K562 (cell line): Measurements from ENCODE around the gene LRRC8E. TPM values are rescaled to one million over a fixed set of nuclear protein-coding genes. Genes with fewer than 3 reads are reported as not detected.
A peak's percentile ranks its signal among the peaks of the same experiment; 100 is the strongest.

ENCODE experiments used
- CAMTA2 ChIP-seq: fragments of 250-450 bp; sonication (Bioruptor Pico); conservative IDR thresholded peaks from 2 replicates; pipeline ENCODE4 v1.5.1; 2022
- CBX5 ChIP-seq: IDR thresholded peaks from 2 replicates; pipeline ENCODE4 v1.6.1; 2014; ENCODE audit warnings: low read depth, borderline replicate concordance
- CTCF ChIP-seq, 3 experiments: IDR thresholded peaks in 2 of 3; conservative IDR thresholded peaks in 1 of 3; 2 replicates each; pipeline ENCODE4 v1.5.1; 2011 to 2012; ENCODE audit warnings: low read length in 3 of 3, mild to moderate bottlenecking in 3 of 3, control low read depth in 2 of 3, improper control_type of control experiment in 1 of 3, inconsistent platforms in 1 of 3, low read depth in 1 of 3, mixed read lengths in 1 of 3, moderate library complexity in 1 of 3; ENCODE audit not compliant: insufficient read depth in 2 of 3
- E2F4 ChIP-seq: sonication (generic); formaldehyde crosslinking; IDR thresholded peaks from 2 replicates; pipeline ENCODE4 v1.8.0; 2022; ENCODE audit warnings: mild to moderate bottlenecking, low read depth, missing genetic modification reagents
- FOXA3 ChIP-seq, 2 experiments: fragments of 450-650 bp in 1 of 2; sonication (generic) in 1 of 2; formaldehyde crosslinking; IDR thresholded peaks in 1 of 2; conservative IDR thresholded peaks in 1 of 2; 2 replicates each; pipeline versions ENCODE4 v1.4.0 to v1.8.0; 2020 to 2022; ENCODE audit warnings: mild to moderate bottlenecking in 2 of 2, missing genetic modification reagents in 1 of 2
- KLF1 ChIP-seq: fragments of 450-650 bp; IDR thresholded peaks from 2 replicates; pipeline ENCODE4 v1.6.1; 2016; ENCODE audit warnings: missing genetic modification characterization, missing compliant biosample characterization
- MEIS2 ChIP-seq: fragments of 450-650 bp; IDR thresholded peaks from 2 replicates; pipeline ENCODE4 v1.6.1; 2014; ENCODE audit warnings: mild to moderate bottlenecking; ENCODE audit not compliant: partially characterized antibody
- NBN ChIP-seq: fragments of 450-650 bp; IDR thresholded peaks from 2 replicates; pipeline ENCODE4 v1.6.1; 2016; ENCODE audit warnings: low read depth, mild to moderate bottlenecking
- NCOA2 ChIP-seq, 2 experiments: fragments of 450-650 bp; IDR thresholded peaks; 2 replicates each; pipeline ENCODE4 v1.6.1; 2018; ENCODE audit warnings: mild to moderate bottlenecking in 2 of 2, moderate library complexity in 1 of 2; ENCODE audit not compliant: partially characterized antibody in 2 of 2
- NONO ChIP-seq, 2 experiments: fragments of 200-400 bp in 1 of 2; fragments of 450-650 bp in 1 of 2; formaldehyde crosslinking in 1 of 2; IDR thresholded peaks; 2 replicates each; pipeline ENCODE4 v1.6.1; 2017; ENCODE audit warnings: low read depth in 2 of 2, mild to moderate bottlenecking in 2 of 2, moderate library complexity in 2 of 2, low read length in 1 of 2
- NR2C1 ChIP-seq, 2 experiments: fragments of 450-650 bp; IDR thresholded peaks; 2 replicates each; pipeline ENCODE4 v1.6.1; 2017; ENCODE audit warnings: mild to moderate bottlenecking in 2 of 2, antibody characterized with exemption in 1 of 2, inconsistent platforms in 1 of 2, missing compliant biosample characterization in 1 of 2, missing genetic modification characterization in 1 of 2
- PHB ChIP-seq: fragments of 250-450 bp; sonication (Bioruptor Pico); IDR thresholded peaks from 2 replicates; pipeline ENCODE4 v1.5.0; 2021
- PTTG1 ChIP-seq: fragments of 450-650 bp; IDR thresholded peaks from 2 replicates; pipeline ENCODE4 v1.6.1; 2016; ENCODE audit warnings: low read depth, mild to moderate bottlenecking, missing genetic modification characterization, missing compliant biosample characterization
- RNF2 ChIP-seq: sonication (generic); IDR thresholded peaks from 2 replicates; pipeline ENCODE4 v1.6.1; 2016
- SOX6 ChIP-seq: fragments of 450-650 bp; IDR thresholded peaks from 2 replicates; pipeline ENCODE4 v1.6.1; 2014; ENCODE audit warnings: mild to moderate bottlenecking
- SREBF2 ChIP-seq: sonication (generic); formaldehyde crosslinking; IDR thresholded peaks from 2 replicates; pipeline ENCODE4 v1.4.0; 2020; ENCODE audit warnings: mild to moderate bottlenecking, missing genetic modification reagents
- TAF7 ChIP-seq: fragments of 450-650 bp; IDR thresholded peaks from 2 replicates; pipeline ENCODE4 v1.6.1; 2016; ENCODE audit warnings: missing genetic modification characterization, missing compliant biosample characterization
- TCF3 ChIP-seq: sonication (generic); formaldehyde crosslinking; IDR thresholded peaks from 2 replicates; pipeline ENCODE4 v1.4.0; 2020; ENCODE audit warnings: mild to moderate bottlenecking, missing genetic modification reagents
- TRIM24 ChIP-seq, 2 experiments: fragments of 450-650 bp; IDR thresholded peaks; 2 replicates each; pipeline ENCODE4 v1.6.1; 2016
- ZC3H4 ChIP-seq: sonication (generic); formaldehyde crosslinking; IDR thresholded peaks from 2 replicates; pipeline ENCODE4 v1.9.0; 2021; ENCODE audit warnings: missing genetic modification reagents, borderline replicate concordance
- ZC3H8 ChIP-seq: fragments of 450-650 bp; IDR thresholded peaks from 2 replicates; pipeline ENCODE4 v1.6.1; 2017
- ZNF143 ChIP-seq: sonication (generic); formaldehyde crosslinking; IDR thresholded peaks from 2 replicates; pipeline ENCODE4 v1.9.0; 2022; ENCODE audit warnings: mild to moderate bottlenecking, missing genetic modification reagents
- ZNF212 ChIP-seq: fragments of 450-650 bp; formaldehyde crosslinking; IDR thresholded peaks from 2 replicates; pipeline ENCODE4 v1.4.0; 2020; ENCODE audit warnings: mild to moderate bottlenecking
- ZNF23 ChIP-seq: fragments of 250-450 bp; sonication (Bioruptor Pico); IDR thresholded peaks from 2 replicates; pipeline ENCODE4 v1.4.0; 2020; ENCODE audit warnings: mild to moderate bottlenecking
- ZNF316 ChIP-seq: fragments of 450-650 bp; IDR thresholded peaks from 2 replicates; pipeline ENCODE4 v1.6.1; 2016
- ZNF384 ChIP-seq: IDR thresholded peaks from 2 replicates; pipeline ENCODE4 v1.6.1; 2012; ENCODE audit warnings: low read depth, low read length, improper control_type of control experiment
- polyA plus RNA-seq, 8 experiments: library from polyadenylated mRNA; depleted of rRNA in 4 of 8; stranded (reverse) in 5 of 8; unstranded in 3 of 8; fragments of >200 nt; fragmentation: Nextera tagmentation in 2 of 8; fragmentation: Illumina TruSeq in 1 of 8; extraction: Ambion mirVana in 2 of 8; extraction: Trizol in 1 of 8; gene quantifications; 2 replicates each; pipeline versions ENCODE4 v1.2.1 to v1.2.3, GENCODE V29; 2011 to 2014; ENCODE audit warnings: inconsistent platforms in 1 of 8, missing spikeins in 1 of 8
- total RNA-seq, 7 experiments: library from RNA; depleted of rRNA in 6 of 7; stranded (reverse); fragments of >200 nt in 6 of 7; fragmentation: Illumina TruSeq in 2 of 7; extraction: Trizol in 2 of 7; gene quantifications; 2 replicates each; pipeline versions ENCODE4 v1.2.1 to v1.2.3, GENCODE V29; 2011 to 2021; ENCODE audit warnings: low replicate concordance in 1 of 7
- TF ChIP-seq, protein P1 (sequence below): fragments of 450-650 bp; IDR thresholded peaks from 2 replicates; pipeline ENCODE4 v1.6.1; 2016; ENCODE audit warnings: borderline replicate concordance

Gene LRRC8E
- total and polyA plus RNA-seq, 9 of the 15 experiments (the other 6 are each of a cell fraction or from before 2014, with no cell fraction given), result 0.08 to 5.7 (median 3.5) TPM; not detected in 1

GRCh38 chr19:7920519-7921301 lies 32.4 kb downstream of the LRRC8E start (continued):
- TF ChIP-seq RNF2, result peak; percentile 14; the same call in 1 of the 2 replicates
- TF ChIP-seq TRIM24 (IDR thresholded peaks at IDR 0.05), result no peak
- TF ChIP-seq TAF7 (tag), result no peak
- no peak for TF ChIP-seq E2F4 (CRISPR knock-in tag)
- no peak for TF ChIP-seq SOX6
- TF ChIP-seq CBX5, result no peak
- TF ChIP-seq FOXA3 (CRISPR knock-in tag; conservative IDR thresholded peaks at IDR 0.05 in 1 of 2, IDR thresholded peaks at IDR 0.05 in 1 of 2), result no peak; a peak in 1 of 4 replicates
- no peak for TF ChIP-seq PHB (CRISPR knock-in tag)
- no peak for TF ChIP-seq ZNF23
- no peak; the same call in 1 of the 2 replicates for TF ChIP-seq TCF3 (CRISPR knock-in tag)
- TF ChIP-seq PTTG1, result no peak
- no peak for TF ChIP-seq NONO (IDR thresholded peaks at IDR 0.05; ENCODE audit: low read depth in 2 of 2, low read length in 1 of 2)
- no peak for TF ChIP-seq NCOA2 (IDR thresholded peaks at IDR 0.05; ENCODE audit: partially characterized antibody in 2 of 2)
- TF ChIP-seq ZC3H8, result no peak
- no peak for TF ChIP-seq KLF1 (tag)
- TF ChIP-seq ZNF143 (CRISPR knock-in tag), result no peak
- TF ChIP-seq CAMTA2 (CRISPR knock-in tag), result no peak
- TF ChIP-seq NBN, result no peak
- TF ChIP-seq, protein P1, sequence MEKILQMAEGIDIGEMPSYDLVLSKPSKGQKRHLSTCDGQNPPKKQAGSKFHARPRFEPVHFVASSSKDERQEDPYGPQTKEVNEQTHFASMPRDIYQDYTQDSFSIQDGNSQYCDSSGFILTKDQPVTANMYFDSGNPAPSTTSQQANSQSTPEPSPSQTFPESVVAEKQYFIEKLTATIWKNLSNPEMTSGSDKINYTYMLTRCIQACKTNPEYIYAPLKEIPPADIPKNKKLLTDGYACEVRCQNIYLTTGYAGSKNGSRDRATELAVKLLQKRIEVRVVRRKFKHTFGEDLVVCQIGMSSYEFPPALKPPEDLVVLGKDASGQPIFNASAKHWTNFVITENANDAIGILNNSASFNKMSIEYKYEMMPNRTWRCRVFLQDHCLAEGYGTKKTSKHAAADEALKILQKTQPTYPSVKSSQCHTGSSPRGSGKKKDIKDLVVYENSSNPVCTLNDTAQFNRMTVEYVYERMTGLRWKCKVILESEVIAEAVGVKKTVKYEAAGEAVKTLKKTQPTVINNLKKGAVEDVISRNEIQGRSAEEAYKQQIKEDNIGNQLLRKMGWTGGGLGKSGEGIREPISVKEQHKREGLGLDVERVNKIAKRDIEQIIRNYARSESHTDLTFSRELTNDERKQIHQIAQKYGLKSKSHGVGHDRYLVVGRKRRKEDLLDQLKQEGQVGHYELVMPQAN, result peak; percentile 75; the same call in 1 of the 2 replicates
- TF ChIP-seq CTCF (IDR thresholded peaks at IDR 0.05 in 2 of 3, conservative IDR thresholded peaks at IDR 0.05 in 1 of 3; ENCODE audit: insufficient read depth in 2 of 3, low read depth in 1 of 3, low read length in 3 of 3), result no peak
- no peak for TF ChIP-seq MEIS2
- no peak for TF ChIP-seq ZC3H4 (CRISPR knock-in tag)
- TF ChIP-seq SREBF2 (CRISPR knock-in tag), result no peak
- TF ChIP-seq ZNF384, result no peak; the same call in 1 of the 2 replicates
- no peak for TF ChIP-seq ZNF212 (CRISPR knock-in tag)
- TF ChIP-seq ZNF316, result no peak
- no peak for TF ChIP-seq NR2C1 (IDR thresholded peaks at IDR 0.05)
- no peak for TF ChIP-seq NR2C1 (tag; IDR thresholded peaks at IDR 0.05)
